Endothelial cell of umbilical vein (primary cell): Measurements from ENCODE around the gene KRTAP4-9.

ENCODE experiments used
- CTCF ChIP-seq, 2 donors: IDR thresholded peaks; 1 replicate in 1 of 2; 2 replicates in 1 of 2; pipeline ENCODE4 v1.5.1; 2011; ENCODE audit warnings: low read length in 2 of 2, mild to moderate bottlenecking in 2 of 2, moderate library complexity in 2 of 2, control low read depth in 1 of 2, inconsistent platforms in 1 of 2, low read depth in 1 of 2; ENCODE audit not compliant: insufficient read depth in 1 of 2; ENCODE audit errors: extremely low read depth in 1 of 2
- EZH2 ChIP-seq: IDR thresholded peaks from 2 replicates; pipeline ENCODE4 v1.6.1; 2012; ENCODE audit warnings: borderline replicate concordance, low read depth, mild to moderate bottlenecking, moderate library complexity, low read length, inconsistent platforms; ENCODE audit not compliant: severe bottlenecking
- FOS ChIP-seq: IDR thresholded peaks from 2 replicates; pipeline ENCODE4 v1.6.1; 2011; ENCODE audit warnings: mild to moderate bottlenecking, low read length, moderate library complexity, borderline replicate concordance; ENCODE audit not compliant: insufficient read depth
- GATA2 ChIP-seq: IDR thresholded peaks from 2 replicates; pipeline ENCODE4 v1.7.0; 2011; ENCODE audit warnings: low read depth, mild to moderate bottlenecking, moderate library complexity, mixed read lengths, low read length; ENCODE audit not compliant: insufficient read length, insufficient read depth
- JUN ChIP-seq: IDR thresholded peaks from 2 replicates; pipeline ENCODE4 v1.6.1; 2011; ENCODE audit warnings: borderline replicate concordance, low read depth; ENCODE audit not compliant: insufficient read length, insufficient read depth
- MAX ChIP-seq: IDR thresholded peaks from 2 replicates; pipeline ENCODE4 v1.6.1; 2011; ENCODE audit not compliant: insufficient read depth, insufficient read length
- MYC ChIP-seq: IDR thresholded peaks from one replicate; pipeline ENCODE4 v1.6.1; 2011; ENCODE audit warnings: mild to moderate bottlenecking, low read depth, low read length
- POLR2A ChIP-seq: IDR thresholded peaks from 2 replicates; pipeline ENCODE4 v1.6.1; 2012; ENCODE audit warnings: low read depth, mild to moderate bottlenecking, control low read depth, low read length
- POLR2AphosphoS5 ChIP-seq: IDR thresholded peaks from 2 replicates; pipeline ENCODE4 v1.6.1; 2012; ENCODE audit warnings: low read depth, mild to moderate bottlenecking, control low read depth, low read length, moderate library complexity; ENCODE audit not compliant: insufficient read depth

GRCh38 chr17:41103896-41104295 lies 1.3 kb upstream of the KRTAP4-9 start:
- TF ChIP-seq CTCF (IDR thresholded peaks at IDR 0.05; ENCODE audit: extremely low read depth in 1 of 2, insufficient read depth in 1 of 2, low read depth in 1 of 2, low read length in 2 of 2): no peak
- no peak for TF ChIP-seq MYC
- no peak for TF ChIP-seq EZH2
- TF ChIP-seq MAX: no peak
- no peak for TF ChIP-seq POLR2AphosphoS5
- no peak for TF ChIP-seq POLR2A
- TF ChIP-seq JUN: no peak
- TF ChIP-seq GATA2: no peak
- TF ChIP-seq FOS: no peak
